H7 (cell line): ENCODE results near the gene OMP. TPM values are rescaled to one million over a fixed set of nuclear protein-coding genes. Genes with fewer than 3 reads are reported as not detected.

Source experiments
- DNase-seq: peaks from one replicate; pipeline ENCODE4 v3.0.0; 2012
- H3K27me3 ChIP-seq: 2 replicates; pipeline ENCODE4 v1.6.0; 2011; ENCODE audit warnings: mild to moderate bottlenecking, low read length; ENCODE audit not compliant: control insufficient read depth, insufficient read depth
- H3K36me3 ChIP-seq: replicated peaks from 2 replicates; pipeline ENCODE4 v1.5.1; 2011; ENCODE audit warnings: low read length; ENCODE audit not compliant: control insufficient read depth, insufficient read depth
- H3K4me3 ChIP-seq: 2 replicates; pipeline ENCODE4 v1.5.1; 2011; ENCODE audit warnings: low read depth, mild to moderate bottlenecking, control low read depth, low read length, moderate library complexity; ENCODE audit not compliant: insufficient read depth
- total RNA-seq: library from RNA; depleted of rRNA; stranded (reverse); fragments of >200 nt; shearing (Covaris generic); gene quantifications from 2 replicates; pipeline ENCODE4 v1.2.3, GENCODE V29; 2014

OMP gene
- total RNA-seq, 1 experiment from 2014 or later: not detected

- Histone ChIP-seq H3K27me3 (no peaks in the 10 kb centered on the region), H3K36me3 (no peaks in the 10 kb centered on the region), H3K4me3 (no peak overlapping the region)
- peak; percentile 28 for DNase-seq
Observed at GRCh38 chr11:77074626-77075221, 27.9 kb upstream of the OMP start.

GRCh38 chr11:77075425-77075905 is 27.2 kb upstream of the OMP start:
- Histone ChIP-seq H3K27me3 (no peaks in the 10 kb centered on the region), H3K36me3 (no peaks in the 10 kb centered on the region), H3K4me3 (no peak overlapping the region)
- DNase-seq: peak; percentile 21

- no peak overlapping the region for H3K4me3 ChIP-seq
- no peaks in the 10 kb centered on the region for H3K27me3 ChIP-seq
- no peak for DNase-seq
- H3K36me3 ChIP-seq: no peaks in the 10 kb centered on the region
Observed at GRCh38 chr11:77079666-77080065, 23.0 kb upstream of the OMP start.

- peak; percentile 7 for DNase-seq
- no peaks in the 10 kb centered on the region for H3K36me3 ChIP-seq
- no peaks in the 10 kb centered on the region for H3K27me3 ChIP-seq
- H3K4me3 ChIP-seq: no peak overlapping the region
Observed at GRCh38 chr11:77080643-77081210, 21.9 kb upstream of the OMP start.

GRCh38 chr11:77081381-77081851 is 21.2 kb upstream of the OMP start:
- H3K27me3 ChIP-seq: no peaks in the 10 kb centered on the region
- no peaks in the 10 kb centered on the region for H3K36me3 ChIP-seq
- no peak overlapping the region for H3K4me3 ChIP-seq
- DNase-seq: peak; percentile 40

- H3K27me3 ChIP-seq: no peaks in the 10 kb centered on the region
- H3K36me3 ChIP-seq: no peaks in the 10 kb centered on the region
- H3K4me3 ChIP-seq: no peak overlapping the region
- peak; percentile 44 for DNase-seq
Observed at GRCh38 chr11:77081976-77082836, 20.4 kb upstream of the OMP start.

- no peak overlapping the region for H3K4me3 ChIP-seq
- H3K36me3 ChIP-seq: no peaks in the 10 kb centered on the region; the same call in 1 of the 2 replicates
- H3K27me3 ChIP-seq: no peaks in the 10 kb centered on the region
- peak; percentile 46 for DNase-seq
Observed at GRCh38 chr11:77082838-77083565, 19.6 kb upstream of the OMP start.

GRCh38 chr11:77083566-77084245 is 18.9 kb upstream of the OMP start:
- Histone ChIP-seq H3K27me3 (no peaks in the 10 kb centered on the region), H3K36me3 (no peaks in the 10 kb centered on the region; the same call in 1 of the 2 replicates), H3K4me3 (no peak overlapping the region)
- DNase-seq: peak; percentile 20

- no peak overlapping the region for H3K4me3 ChIP-seq
- DNase-seq: peak; percentile 32
- no peaks in the 10 kb centered on the region; the same call in 1 of the 2 replicates for H3K36me3 ChIP-seq
- no peaks in the 10 kb centered on the region for H3K27me3 ChIP-seq
Observed at GRCh38 chr11:77084581-77085191, 18.0 kb upstream of the OMP start.

GRCh38 chr11:77085652-77086051 is 17.0 kb upstream of the OMP start:
- H3K4me3 ChIP-seq: no peak overlapping the region
- no peaks in the 10 kb centered on the region; the same call in 1 of the 2 replicates for H3K36me3 ChIP-seq
- no peaks in the 10 kb centered on the region for H3K27me3 ChIP-seq
- DNase-seq: no peak

- no peak overlapping the region for H3K4me3 ChIP-seq
- H3K27me3 ChIP-seq: no peaks in the 10 kb centered on the region
- no peaks in the 10 kb centered on the region; the same call in 1 of the 2 replicates for H3K36me3 ChIP-seq
- no peak for DNase-seq
Observed at GRCh38 chr11:77086521-77087472, 15.8 kb upstream of the OMP start.

- DNase-seq: no peak
- Histone ChIP-seq H3K4me3 (no peak overlapping the region), H3K36me3 (no peaks in the 10 kb centered on the region; the same call in 1 of the 2 replicates), H3K27me3 (no peaks in the 10 kb centered on the region)
Observed at GRCh38 chr11:77087723-77088225, 14.9 kb upstream of the OMP start.
